Breast epithelium (tissue), 3 donors: ENCODE data around the gene MEIOC.

ENCODE experiments used
- CTCF ChIP-seq, 3 donors: fragments of 450-650 bp; IDR thresholded peaks; one replicate each; pipeline ENCODE4 v1.5.1; 2016 to 2017; ENCODE audit warnings: antibody characterized with exemption in 3 of 3, mild to moderate bottlenecking in 3 of 3, moderate library complexity in 3 of 3
- POLR2A ChIP-seq: fragments of 450-650 bp; IDR thresholded peaks from one replicate; pipeline ENCODE4 v1.6.1; 2016; ENCODE audit warnings: antibody characterized with exemption, mild to moderate bottlenecking, moderate library complexity
- POLR2AphosphoS5 ChIP-seq, 3 donors: sonication (generic); formaldehyde crosslinking; IDR thresholded peaks; one replicate each; pipeline ENCODE4 v1.6.1; 2017; ENCODE audit warnings: antibody characterized with exemption in 3 of 3

GRCh38 chr17:44647736-44648135 lies 8.5 kb upstream of the MEIOC start:
- TF ChIP-seq CTCF (IDR thresholded peaks at IDR 0.05) = no peak
- TF ChIP-seq POLR2A = no peak
- no peak for TF ChIP-seq POLR2AphosphoS5 (IDR thresholded peaks at IDR 0.05)
